Stimulated activated CD8-positive, alpha-beta memory T cell treated with anti-CD3 and anti-CD28 coated beads, Interleukin-4, amount 100 ng/mL, for 4 hours (primary cell): ENCODE results near the gene CPT1B.
"Not testable (repeated sequence)": the region's sequence is repeated elsewhere in the genome, so short reads cannot be mapped to it uniquely, and the experiment has no call there.

Source experiments
- DNase-seq, 2 donors: peaks; one replicate each; pipeline ENCODE4 v3.0.0-alpha.2; 2020; ENCODE audit warnings: low read depth in 2 of 2, low spot score in 1 of 2

Gene CPT1B

GRCh38 chr22:50529897-50530579 is 48.2 kb downstream of the CPT1B start, which contains the start of gene TYMP:
TYMP (minus strand) TSS chr22:50530012; CDS start chr22:50529709, 303 bp downstream.
- peak in 1 of 2 donors; percentile 36 for DNase-seq

GRCh38 chr22:50529416-50529896 is 48.8 kb downstream of the CPT1B start:
- no peak for DNase-seq

GRCh38 chr22:50528682-50529415 is 49.4 kb downstream of the CPT1B start:
- no peak for DNase-seq

- no peak for DNase-seq
Observed at GRCh38 chr22:50527921-50528681, 50.1 kb downstream of the CPT1B start.

GRCh38 chr22:50526834-50527801 is 51.1 kb downstream of the CPT1B start:
- DNase-seq: no peak

GRCh38 chr22:50526108-50526833 is 52.0 kb downstream of the CPT1B start:
- DNase-seq: peak in 1 of 2 donors; percentile 69

- DNase-seq: no peak
Observed at GRCh38 chr22:50525858-50526107, 52.4 kb downstream of the CPT1B start.

GRCh38 chr22:50525104-50525857 is 52.9 kb downstream of the CPT1B start, which contains the start of gene SCO2:
SCO2 (minus strand) TSS chr22:50525598; CDS start chr22:50524411, 1,187 bp downstream.
- DNase-seq: peak; percentile 92 to 96

GRCh38 chr22:50524676-50525103 is 53.5 kb downstream of the CPT1B start:
- no peak for DNase-seq

GRCh38 chr22:50523806-50524675 is 54.2 kb downstream of the CPT1B start:
- DNase-seq: no peak

- no peak for DNase-seq
Observed at GRCh38 chr22:50523458-50523805, 54.8 kb downstream of the CPT1B start.

- no peak for DNase-seq
Observed at GRCh38 chr22:50522806-50523438, 55.3 kb downstream of the CPT1B start.

- DNase-seq: no peak
Observed at GRCh38 chr22:50522208-50522805, 55.9 kb downstream of the CPT1B start.

GRCh38 chr22:50521710-50522109 is 56.5 kb downstream of the CPT1B start:
- no peak for DNase-seq

GRCh38 chr22:50520826-50521453 is 57.3 kb downstream of the CPT1B start:
- no peak for DNase-seq

GRCh38 chr22:50520184-50520583 is 58.0 kb downstream of the CPT1B start:
- not testable (repeated sequence) for DNase-seq

- DNase-seq: no peak
Observed at GRCh38 chr22:50519151-50519550, 59.1 kb downstream of the CPT1B start.
